ENCODE results near the gene NTRK1. TPM values are rescaled to one million over a fixed set of nuclear protein-coding genes. Genes with fewer than 3 reads are reported as not detected.

The NTRK1 gene
- total and polyA plus RNA-seq, 4 donors, result 0.13 to 0.17 (median 0.14) TPM

DNA sequence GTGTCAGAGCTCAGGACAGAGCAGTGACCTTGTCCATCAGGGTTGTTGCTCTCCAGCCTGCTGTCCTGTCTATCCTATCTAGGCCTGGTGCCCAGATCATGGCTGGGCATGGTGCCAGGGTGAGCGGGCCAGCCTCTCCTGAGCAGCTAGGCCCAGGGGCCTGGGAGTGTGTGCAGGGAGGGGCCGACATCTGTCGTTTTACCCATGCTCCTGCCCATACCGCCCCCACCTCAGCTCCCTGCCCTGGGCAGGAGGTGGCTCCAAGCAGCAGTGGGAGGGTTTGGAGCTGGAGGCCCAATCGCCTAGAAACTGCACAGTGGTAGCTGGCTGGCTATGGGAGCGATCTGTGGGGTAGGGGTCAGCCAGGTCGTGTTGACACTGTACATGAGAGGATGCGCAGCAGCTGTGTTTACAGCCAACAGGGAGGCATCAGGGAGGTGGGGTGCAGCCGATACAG lies 8.2 kb upstream of the NTRK1 start:
- Histone ChIP-seq H3K27ac (ENCODE audit: low read depth in 1 of 2, low read length in 2 of 2) (peak overlapping the region; percentile 61 to 80), H3K4me3 (ENCODE audit: low read depth in 1 of 3, low read length in 3 of 3) (no peak overlapping the region), H3K4me1 (ENCODE audit: control insufficient read depth in 4 of 4, insufficient read depth in 4 of 4, low read length in 3 of 4) (peaks cover 0 to 21% (median 9%) of the 10 kb centered on the region in 4 donors), H3K9me3 (ENCODE audit: control insufficient read depth in 4 of 4, low read length in 3 of 4) (no peaks in the 10 kb centered on the region), H3K27me3 (ENCODE audit: control insufficient read depth in 4 of 4, insufficient read depth in 4 of 4, low read length in 3 of 4) (no peaks in the 10 kb centered on the region), H3K36me3 (ENCODE audit: control insufficient read depth in 4 of 4, insufficient read depth in 3 of 4, low read depth in 1 of 4, low read length in 3 of 4) (no peaks in the 10 kb centered on the region), H3K9ac (ENCODE audit: low read depth in 1 of 2, low read length in 2 of 2) (no peak overlapping the region)
- TF ChIP-seq TAF1 (conservative IDR thresholded peaks at IDR 0.05), result no peak
- TF ChIP-seq RXRA (IDR thresholded peaks at IDR 0.05), result peak; percentile 83 to 87
- TF ChIP-seq, protein P1, sequence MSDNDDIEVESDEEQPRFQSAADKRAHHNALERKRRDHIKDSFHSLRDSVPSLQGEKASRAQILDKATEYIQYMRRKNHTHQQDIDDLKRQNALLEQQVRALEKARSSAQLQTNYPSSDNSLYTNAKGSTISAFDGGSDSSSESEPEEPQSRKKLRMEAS (IDR thresholded peaks at IDR 0.05), result no peak
- peak; percentile 56 for TF ChIP-seq SP1 (IDR thresholded peaks at IDR 0.05)
- no peak for TF ChIP-seq RAD21 (IDR thresholded peaks at IDR 0.05)
- no peak for TF ChIP-seq YY1 (IDR thresholded peaks at IDR 0.05)
- peak; percentile 17 to 55 for TF ChIP-seq HNF4A (conservative IDR thresholded peaks at IDR 0.05)
- no peak for TF ChIP-seq GABPA (IDR thresholded peaks at IDR 0.05 in 1 of 2, conservative IDR thresholded peaks at IDR 0.05 in 1 of 2)
- no peak for TF ChIP-seq EGR1 (IDR thresholded peaks at IDR 0.05; ENCODE audit: low read depth in 2 of 2)
- no peak for TF ChIP-seq FOXA1 (IDR thresholded peaks at IDR 0.05)
- TF ChIP-seq FOXA2 (IDR thresholded peaks at IDR 0.05), result peak; percentile 73
- TF ChIP-seq, protein P2, sequence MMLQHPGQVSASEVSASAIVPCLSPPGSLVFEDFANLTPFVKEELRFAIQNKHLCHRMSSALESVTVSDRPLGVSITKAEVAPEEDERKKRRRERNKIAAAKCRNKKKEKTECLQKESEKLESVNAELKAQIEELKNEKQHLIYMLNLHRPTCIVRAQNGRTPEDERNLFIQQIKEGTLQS (IDR thresholded peaks at IDR 0.05), result no peak
- peak; percentile 73 for TF ChIP-seq NR2F2 (IDR thresholded peaks at IDR 0.05)
- TF ChIP-seq, protein P3, sequence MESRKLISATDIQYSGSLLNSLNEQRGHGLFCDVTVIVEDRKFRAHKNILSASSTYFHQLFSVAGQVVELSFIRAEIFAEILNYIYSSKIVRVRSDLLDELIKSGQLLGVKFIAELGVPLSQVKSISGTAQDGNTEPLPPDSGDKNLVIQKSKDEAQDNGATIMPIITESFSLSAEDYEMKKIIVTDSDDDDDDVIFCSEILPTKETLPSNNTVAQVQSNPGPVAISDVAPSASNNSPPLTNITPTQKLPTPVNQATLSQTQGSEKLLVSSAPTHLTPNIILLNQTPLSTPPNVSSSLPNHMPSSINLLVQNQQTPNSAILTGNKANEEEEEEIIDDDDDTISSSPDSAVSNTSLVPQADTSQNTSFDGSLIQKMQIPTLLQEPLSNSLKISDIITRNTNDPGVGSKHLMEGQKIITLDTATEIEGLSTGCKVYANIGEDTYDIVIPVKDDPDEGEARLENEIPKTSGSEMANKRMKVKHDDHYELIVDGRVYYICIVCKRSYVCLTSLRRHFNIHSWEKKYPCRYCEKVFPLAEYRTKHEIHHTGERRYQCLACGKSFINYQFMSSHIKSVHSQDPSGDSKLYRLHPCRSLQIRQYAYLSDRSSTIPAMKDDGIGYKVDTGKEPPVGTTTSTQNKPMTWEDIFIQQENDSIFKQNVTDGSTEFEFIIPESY (IDR thresholded peaks at IDR 0.05), result no peak
- DNase-seq (ENCODE audit: low spot score), result no peak
- 21% methylated on average over 9 of the region's 9 CpGs for WGBS

DNA sequence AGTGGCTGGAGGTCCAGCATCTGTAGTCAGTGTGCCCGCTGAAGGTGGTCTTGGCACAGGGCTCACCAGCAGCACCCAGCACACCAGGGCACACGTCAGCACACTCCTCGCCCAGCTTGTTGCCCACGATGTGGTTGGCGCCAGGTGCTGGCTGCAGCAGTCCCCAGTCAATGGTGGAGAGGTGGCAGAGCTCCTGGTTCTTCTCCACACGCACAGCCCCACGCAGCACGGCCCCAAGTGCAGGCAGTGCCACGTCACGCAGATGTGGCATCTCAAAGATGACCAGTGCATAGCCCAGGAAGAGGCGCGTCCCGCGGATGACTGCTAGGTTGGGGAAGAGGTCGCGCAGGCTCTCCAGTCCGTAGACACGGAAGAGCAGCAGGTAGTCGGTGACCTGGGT lies 6.9 kb upstream of the NTRK1 start:
- WGBS, result 96% methylated on average over 19 of the region's 19 CpGs
- Histone ChIP-seq H3K27ac (ENCODE audit: low read depth in 1 of 2, low read length in 2 of 2) (no peak overlapping the region), H3K9me3 (ENCODE audit: control insufficient read depth in 4 of 4, low read length in 3 of 4) (no peaks in the 10 kb centered on the region), H3K9ac (ENCODE audit: low read depth in 1 of 2, low read length in 2 of 2) (no peak overlapping the region), H3K4me3 (ENCODE audit: low read depth in 1 of 3, low read length in 3 of 3) (no peak overlapping the region), H3K27me3 (ENCODE audit: control insufficient read depth in 4 of 4, insufficient read depth in 4 of 4, low read length in 3 of 4) (no peaks in the 10 kb centered on the region), H3K36me3 (ENCODE audit: control insufficient read depth in 4 of 4, insufficient read depth in 3 of 4, low read depth in 1 of 4, low read length in 3 of 4) (no peaks in the 10 kb centered on the region), H3K4me1 (ENCODE audit: control insufficient read depth in 4 of 4, insufficient read depth in 4 of 4, low read length in 3 of 4) (peaks cover 0 to 22% (median 10%) of the 10 kb centered on the region in 4 donors)
- DNase-seq (ENCODE audit: low spot score), result no peak
- TF ChIP-seq RXRA (IDR thresholded peaks at IDR 0.05), result no peak
- TF ChIP-seq, protein P2 (IDR thresholded peaks at IDR 0.05), result no peak
- TF ChIP-seq RAD21 (IDR thresholded peaks at IDR 0.05), result no peak
- TF ChIP-seq SP1 (IDR thresholded peaks at IDR 0.05), result no peak
- TF ChIP-seq FOXA2 (IDR thresholded peaks at IDR 0.05), result no peak
- TF ChIP-seq, protein P4, sequence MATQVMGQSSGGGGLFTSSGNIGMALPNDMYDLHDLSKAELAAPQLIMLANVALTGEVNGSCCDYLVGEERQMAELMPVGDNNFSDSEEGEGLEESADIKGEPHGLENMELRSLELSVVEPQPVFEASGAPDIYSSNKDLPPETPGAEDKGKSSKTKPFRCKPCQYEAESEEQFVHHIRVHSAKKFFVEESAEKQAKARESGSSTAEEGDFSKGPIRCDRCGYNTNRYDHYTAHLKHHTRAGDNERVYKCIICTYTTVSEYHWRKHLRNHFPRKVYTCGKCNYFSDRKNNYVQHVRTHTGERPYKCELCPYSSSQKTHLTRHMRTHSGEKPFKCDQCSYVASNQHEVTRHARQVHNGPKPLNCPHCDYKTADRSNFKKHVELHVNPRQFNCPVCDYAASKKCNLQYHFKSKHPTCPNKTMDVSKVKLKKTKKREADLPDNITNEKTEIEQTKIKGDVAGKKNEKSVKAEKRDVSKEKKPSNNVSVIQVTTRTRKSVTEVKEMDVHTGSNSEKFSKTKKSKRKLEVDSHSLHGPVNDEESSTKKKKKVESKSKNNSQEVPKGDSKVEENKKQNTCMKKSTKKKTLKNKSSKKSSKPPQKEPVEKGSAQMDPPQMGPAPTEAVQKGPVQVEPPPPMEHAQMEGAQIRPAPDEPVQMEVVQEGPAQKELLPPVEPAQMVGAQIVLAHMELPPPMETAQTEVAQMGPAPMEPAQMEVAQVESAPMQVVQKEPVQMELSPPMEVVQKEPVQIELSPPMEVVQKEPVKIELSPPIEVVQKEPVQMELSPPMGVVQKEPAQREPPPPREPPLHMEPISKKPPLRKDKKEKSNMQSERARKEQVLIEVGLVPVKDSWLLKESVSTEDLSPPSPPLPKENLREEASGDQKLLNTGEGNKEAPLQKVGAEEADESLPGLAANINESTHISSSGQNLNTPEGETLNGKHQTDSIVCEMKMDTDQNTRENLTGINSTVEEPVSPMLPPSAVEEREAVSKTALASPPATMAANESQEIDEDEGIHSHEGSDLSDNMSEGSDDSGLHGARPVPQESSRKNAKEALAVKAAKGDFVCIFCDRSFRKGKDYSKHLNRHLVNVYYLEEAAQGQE (IDR thresholded peaks at IDR 0.05), result no peak
- TF ChIP-seq FOXA1 (IDR thresholded peaks at IDR 0.05), result no peak
- TF ChIP-seq, protein P5, sequence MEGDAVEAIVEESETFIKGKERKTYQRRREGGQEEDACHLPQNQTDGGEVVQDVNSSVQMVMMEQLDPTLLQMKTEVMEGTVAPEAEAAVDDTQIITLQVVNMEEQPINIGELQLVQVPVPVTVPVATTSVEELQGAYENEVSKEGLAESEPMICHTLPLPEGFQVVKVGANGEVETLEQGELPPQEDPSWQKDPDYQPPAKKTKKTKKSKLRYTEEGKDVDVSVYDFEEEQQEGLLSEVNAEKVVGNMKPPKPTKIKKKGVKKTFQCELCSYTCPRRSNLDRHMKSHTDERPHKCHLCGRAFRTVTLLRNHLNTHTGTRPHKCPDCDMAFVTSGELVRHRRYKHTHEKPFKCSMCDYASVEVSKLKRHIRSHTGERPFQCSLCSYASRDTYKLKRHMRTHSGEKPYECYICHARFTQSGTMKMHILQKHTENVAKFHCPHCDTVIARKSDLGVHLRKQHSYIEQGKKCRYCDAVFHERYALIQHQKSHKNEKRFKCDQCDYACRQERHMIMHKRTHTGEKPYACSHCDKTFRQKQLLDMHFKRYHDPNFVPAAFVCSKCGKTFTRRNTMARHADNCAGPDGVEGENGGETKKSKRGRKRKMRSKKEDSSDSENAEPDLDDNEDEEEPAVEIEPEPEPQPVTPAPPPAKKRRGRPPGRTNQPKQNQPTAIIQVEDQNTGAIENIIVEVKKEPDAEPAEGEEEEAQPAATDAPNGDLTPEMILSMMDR (IDR thresholded peaks at IDR 0.05; ENCODE audit: low read depth, low read length, missing input control), result no peak
- TF ChIP-seq, protein P1 (IDR thresholded peaks at IDR 0.05), result no peak
- no peak for TF ChIP-seq YY1 (IDR thresholded peaks at IDR 0.05)
- no peak for TF ChIP-seq HNF4G (IDR thresholded peaks at IDR 0.05)

All from liver (tissue), 9 donors.